22Rv1 (cell line): ENCODE measurements around the gene GATA5.

ENCODE experiments used
- CTCF ChIP-seq: fragments of 450-650 bp; IDR thresholded peaks from 2 replicates; pipeline ENCODE4 v1.5.1; 2017; ENCODE audit warnings: mild to moderate bottlenecking
- ZFX ChIP-seq: fragments of 450-650 bp; IDR thresholded peaks from 2 replicates; pipeline ENCODE4 v1.6.1; 2017; ENCODE audit warnings: antibody characterized with exemption, borderline replicate concordance

- TF ChIP-seq CTCF (peak; percentile 75), ZFX (no peak)
Observed at GRCh38 chr20:62449951-62450691, 25.7 kb downstream of the GATA5 start.
